ENCODE measurements around the gene TMEM131.

Gene TMEM131

DNA sequence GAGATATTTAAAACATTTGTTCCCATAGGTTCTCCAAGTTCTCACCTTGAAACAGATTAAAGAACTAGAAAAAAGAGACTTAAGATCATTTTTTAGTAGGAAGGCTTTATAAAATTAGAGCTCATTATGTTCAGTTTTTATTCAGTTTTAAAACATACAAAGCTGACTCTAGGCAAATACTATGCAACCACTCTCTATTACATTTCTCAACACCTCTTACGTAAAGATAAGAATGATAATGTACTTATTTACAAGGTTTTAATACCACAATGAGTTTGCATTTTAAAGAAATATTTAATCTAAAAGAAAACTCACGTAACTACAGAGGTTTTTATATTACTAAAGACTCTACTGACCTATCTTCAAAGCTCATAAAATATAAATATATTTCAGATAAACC is 68.8 kb downstream of the TMEM131 start:
- Histone ChIP-seq H3K4me2 (ENCODE audit: insufficient read depth, low read length, poor library complexity, severe bottlenecking) (no peak overlapping the region), H3K4ac (ENCODE audit: low read length) (no peak overlapping the region), H3K14ac (ENCODE audit: low read length) (no peak overlapping the region), H4K8ac (ENCODE audit: low read depth, low read length) (no peak overlapping the region), H3K36me3 (replicated peaks in 1 of 2; ENCODE audit: control insufficient read depth in 2 of 2, insufficient read depth in 2 of 2, low read length in 2 of 2) (peaks cover 3 to 20% of the 10 kb centered on the region in 2 donors), H2BK15ac (ENCODE audit: low read length) (no peak overlapping the region), H2BK120ac (ENCODE audit: low read depth, low read length) (no peak overlapping the region), H3K9me3 (replicated peaks in 1 of 2; ENCODE audit: control insufficient read depth in 2 of 2, insufficient read depth in 1 of 2, low read depth in 1 of 2, low read length in 2 of 2) (peaks cover 0 to 3% of the 10 kb centered on the region in 2 donors), H3K23ac (ENCODE audit: low read depth, low read length, poor library complexity) (no peak overlapping the region), H2BK12ac (ENCODE audit: low read length) (no peak overlapping the region), H2AFZ (ENCODE audit: low read length) (no peak overlapping the region), H2BK5ac (ENCODE audit: low read length) (no peak overlapping the region), H3K18ac (ENCODE audit: low read length) (no peak overlapping the region), H3K27ac (replicated peaks; ENCODE audit: low read length) (no peak overlapping the region), H4K91ac (ENCODE audit: low read depth, low read length, poor library complexity) (no peak overlapping the region), H2AK5ac (ENCODE audit: low read depth, low read length) (no peak overlapping the region), H3K4me1 (ENCODE audit: control insufficient read depth in 2 of 2, insufficient read depth in 1 of 2, low read depth in 1 of 2, low read length in 2 of 2) (no peaks in the 10 kb centered on the region), H3K27me3 (ENCODE audit: control insufficient read depth in 3 of 3, insufficient read depth in 3 of 3, low read depth in 1 of 3, low read length in 3 of 3) (no peaks in the 10 kb centered on the region), H3K79me1 (ENCODE audit: low read depth, low read length) (no peaks in the 10 kb centered on the region), H3K4me3 (ENCODE audit: low read length in 2 of 2) (no peak overlapping the region), H3K9ac (ENCODE audit: low read depth, low read length, poor library complexity) (no peak overlapping the region)
- WGBS, 2 donors (ENCODE audit: extremely low coverage in 2 of 2, insufficient read length in 2 of 2, insufficient replicate concordance in 1 of 2), result no CpG with 5 or more reads among the region's 2 CpGs
- DNase-seq (ENCODE audit: low spot score), result no peak

DNA sequence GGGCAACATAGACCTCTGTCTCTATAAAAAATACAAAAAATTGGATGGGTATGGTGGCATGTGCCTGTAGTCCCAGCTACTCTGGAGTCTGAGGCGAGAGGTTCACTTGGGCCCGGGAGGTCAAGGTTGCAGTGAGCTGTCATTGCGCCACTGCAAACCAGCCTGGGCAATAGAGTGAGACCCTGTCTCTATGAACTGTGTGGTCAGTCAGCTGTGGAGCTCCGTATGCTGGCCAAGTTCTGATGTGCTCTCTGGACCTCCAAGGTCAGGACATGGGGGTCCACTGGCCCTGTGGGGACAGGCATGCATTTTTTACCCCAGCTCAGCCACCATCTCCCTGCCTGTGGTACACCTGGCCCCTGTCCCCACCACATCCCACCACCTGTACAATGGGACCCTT is 71.6 kb downstream of the TMEM131 start:
- Histone ChIP-seq H3K14ac (ENCODE audit: low read length) (no peak overlapping the region), H3K4me1 (ENCODE audit: control insufficient read depth in 2 of 2, insufficient read depth in 1 of 2, low read depth in 1 of 2, low read length in 2 of 2) (no peaks in the 10 kb centered on the region), H3K79me1 (ENCODE audit: low read depth, low read length) (peaks cover 2% of the 10 kb centered on the region), H3K9ac (ENCODE audit: low read depth, low read length, poor library complexity) (no peak overlapping the region), H3K4ac (ENCODE audit: low read length) (no peak overlapping the region), H3K36me3 (replicated peaks in 1 of 2; ENCODE audit: control insufficient read depth in 2 of 2, insufficient read depth in 2 of 2, low read length in 2 of 2) (peaks cover 3 to 20% of the 10 kb centered on the region in 2 donors), H3K27me3 (ENCODE audit: control insufficient read depth in 3 of 3, insufficient read depth in 3 of 3, low read depth in 1 of 3, low read length in 3 of 3) (no peaks in the 10 kb centered on the region), H2BK5ac (ENCODE audit: low read length) (no peak overlapping the region), H4K91ac (ENCODE audit: low read depth, low read length, poor library complexity) (no peak overlapping the region), H3K4me3 (ENCODE audit: low read length in 2 of 2) (no peak overlapping the region), H2AK5ac (ENCODE audit: low read depth, low read length) (no peak overlapping the region), H3K23ac (ENCODE audit: low read depth, low read length, poor library complexity) (no peak overlapping the region), H3K9me3 (replicated peaks in 1 of 2; ENCODE audit: control insufficient read depth in 2 of 2, insufficient read depth in 1 of 2, low read depth in 1 of 2, low read length in 2 of 2) (peaks cover 0 to 13% of the 10 kb centered on the region in 2 donors), H4K8ac (ENCODE audit: low read depth, low read length) (no peak overlapping the region), H2BK120ac (ENCODE audit: low read depth, low read length) (peak overlapping the region; percentile 63), H3K18ac (ENCODE audit: low read length) (peak overlapping the region; percentile 41), H2BK12ac (ENCODE audit: low read length) (no peak overlapping the region), H2BK15ac (ENCODE audit: low read length) (no peak overlapping the region), H3K4me2 (ENCODE audit: insufficient read depth, low read length, poor library complexity, severe bottlenecking) (no peak overlapping the region), H2AFZ (ENCODE audit: low read length) (no peak overlapping the region), H3K27ac (replicated peaks; ENCODE audit: low read length) (no peak overlapping the region)
- no CpG with 5 or more reads among the region's 4 CpGs for WGBS, 2 donors (ENCODE audit: extremely low coverage in 2 of 2, insufficient read length in 2 of 2, insufficient replicate concordance in 1 of 2)
- no peak for DNase-seq (ENCODE audit: low spot score)

DNA sequence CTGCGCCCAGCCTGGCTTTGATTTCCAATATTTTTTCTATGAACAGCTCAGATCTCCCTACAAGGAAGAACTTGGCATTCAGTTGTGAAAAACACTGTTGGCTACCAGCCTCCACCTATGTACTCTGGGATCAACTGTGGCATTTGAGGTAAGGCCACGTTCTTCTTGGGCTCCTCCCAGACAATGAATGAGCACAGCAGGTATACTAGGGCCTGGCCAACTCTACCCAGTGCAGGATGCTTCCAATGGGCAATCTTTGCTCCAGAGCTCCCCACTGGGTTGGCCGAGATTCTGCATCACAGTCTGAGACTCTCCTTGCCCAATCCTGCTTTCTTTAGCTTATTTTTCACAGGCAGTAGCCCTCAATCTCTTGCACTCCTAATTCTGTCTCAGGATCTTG is 75.9 kb downstream of the TMEM131 start:
- DNase-seq (ENCODE audit: low spot score), result no peak
- no peak overlapping the region for H2AFZ ChIP-seq (ENCODE audit: low read length)
- no peak overlapping the region for H3K4me3 ChIP-seq (ENCODE audit: low read length in 2 of 2)
- no peaks in the 10 kb centered on the region for H3K27me3 ChIP-seq (ENCODE audit: control insufficient read depth in 3 of 3, insufficient read depth in 3 of 3, low read depth in 1 of 3, low read length in 3 of 3)
- H2BK12ac ChIP-seq (ENCODE audit: low read length), result no peak overlapping the region
- peaks cover 0 to 16% of the 10 kb centered on the region in 2 donors for H3K9me3 ChIP-seq (replicated peaks in 1 of 2; ENCODE audit: control insufficient read depth in 2 of 2, insufficient read depth in 1 of 2, low read depth in 1 of 2, low read length in 2 of 2)
- no peak overlapping the region for H2BK5ac ChIP-seq (ENCODE audit: low read length)
- H2AK5ac ChIP-seq (ENCODE audit: low read depth, low read length), result no peak overlapping the region
- no peak overlapping the region for H3K23ac ChIP-seq (ENCODE audit: low read depth, low read length, poor library complexity)
- H2BK15ac ChIP-seq (ENCODE audit: low read length), result no peak overlapping the region
- H4K91ac ChIP-seq (ENCODE audit: low read depth, low read length, poor library complexity), result no peak overlapping the region
- no peak overlapping the region for H3K4ac ChIP-seq (ENCODE audit: low read length)
- H3K4me2 ChIP-seq (ENCODE audit: insufficient read depth, low read length, poor library complexity, severe bottlenecking), result no peak overlapping the region
- WGBS, 2 donors (ENCODE audit: extremely low coverage in 2 of 2, insufficient read length in 2 of 2, insufficient replicate concordance in 1 of 2), result no CpG with 5 or more reads among the region's 3 CpGs
- no peak overlapping the region for H2BK120ac ChIP-seq (ENCODE audit: low read depth, low read length)
- H3K27ac ChIP-seq (replicated peaks; ENCODE audit: low read length), result no peak overlapping the region
- H3K14ac ChIP-seq (ENCODE audit: low read length), result no peak overlapping the region
- no peaks in the 10 kb centered on the region for H3K4me1 ChIP-seq (ENCODE audit: control insufficient read depth in 2 of 2, insufficient read depth in 1 of 2, low read depth in 1 of 2, low read length in 2 of 2)
- peaks cover 2% of the 10 kb centered on the region for H3K79me1 ChIP-seq (ENCODE audit: low read depth, low read length)
- H3K18ac ChIP-seq (ENCODE audit: low read length), result peak overlapping the region; percentile 35
- H3K36me3 ChIP-seq (replicated peaks in 1 of 2; ENCODE audit: control insufficient read depth in 2 of 2, insufficient read depth in 2 of 2, low read length in 2 of 2), result peaks cover 3 to 14% of the 10 kb centered on the region in 2 donors
- H4K8ac ChIP-seq (ENCODE audit: low read depth, low read length), result no peak overlapping the region
- H3K9ac ChIP-seq (ENCODE audit: low read depth, low read length, poor library complexity), result no peak overlapping the region

DNA sequence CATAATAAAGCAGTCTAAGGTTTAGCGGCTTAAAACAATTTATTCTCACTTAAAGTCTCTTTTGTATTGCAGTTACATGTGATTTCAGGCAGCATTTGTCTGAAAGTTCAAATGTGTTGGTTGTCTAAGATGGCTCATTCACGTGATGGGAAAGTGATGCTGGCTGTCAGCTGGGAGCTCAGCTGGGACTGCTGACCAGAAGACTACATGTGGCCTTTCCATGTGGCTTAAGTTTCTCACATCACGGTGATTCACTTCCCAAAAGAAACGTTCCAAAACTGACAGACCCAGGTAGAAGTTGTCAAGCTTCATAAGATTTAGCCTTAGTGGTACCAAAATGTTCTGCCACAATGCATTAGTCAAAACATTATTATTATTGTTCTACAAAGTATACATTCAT is 76.9 kb downstream of the TMEM131 start:
- Histone ChIP-seq H3K9me3 (replicated peaks in 1 of 2; ENCODE audit: control insufficient read depth in 2 of 2, insufficient read depth in 1 of 2, low read depth in 1 of 2, low read length in 2 of 2) (peaks cover 0 to 16% of the 10 kb centered on the region in 2 donors), H2BK15ac (ENCODE audit: low read length) (no peak overlapping the region), H3K36me3 (replicated peaks in 1 of 2; ENCODE audit: control insufficient read depth in 2 of 2, insufficient read depth in 2 of 2, low read length in 2 of 2) (peaks cover 0 to 5% of the 10 kb centered on the region in 2 donors), H3K4me2 (ENCODE audit: insufficient read depth, low read length, poor library complexity, severe bottlenecking) (no peak overlapping the region), H2BK120ac (ENCODE audit: low read depth, low read length) (no peak overlapping the region), H2BK12ac (ENCODE audit: low read length) (no peak overlapping the region), H3K18ac (ENCODE audit: low read length) (no peak overlapping the region), H3K9ac (ENCODE audit: low read depth, low read length, poor library complexity) (no peak overlapping the region), H4K8ac (ENCODE audit: low read depth, low read length) (no peak overlapping the region), H3K4me1 (ENCODE audit: control insufficient read depth in 2 of 2, insufficient read depth in 1 of 2, low read depth in 1 of 2, low read length in 2 of 2) (no peaks in the 10 kb centered on the region), H3K27ac (replicated peaks; ENCODE audit: low read length) (no peak overlapping the region), H2AFZ (ENCODE audit: low read length) (no peak overlapping the region), H3K79me1 (ENCODE audit: low read depth, low read length) (peaks cover 2% of the 10 kb centered on the region), H3K4ac (ENCODE audit: low read length) (no peak overlapping the region), H3K23ac (ENCODE audit: low read depth, low read length, poor library complexity) (no peak overlapping the region), H3K14ac (ENCODE audit: low read length) (no peak overlapping the region), H3K4me3 (ENCODE audit: low read length in 2 of 2) (no peak overlapping the region), H4K91ac (ENCODE audit: low read depth, low read length, poor library complexity) (no peak overlapping the region), H2BK5ac (ENCODE audit: low read length) (no peak overlapping the region), H3K27me3 (ENCODE audit: control insufficient read depth in 3 of 3, insufficient read depth in 3 of 3, low read depth in 1 of 3, low read length in 3 of 3) (no peaks in the 10 kb centered on the region), H2AK5ac (ENCODE audit: low read depth, low read length) (no peak overlapping the region)
- WGBS, 2 donors (ENCODE audit: extremely low coverage in 2 of 2, insufficient read length in 2 of 2, insufficient replicate concordance in 1 of 2), result no CpG with 5 or more reads among the region's 4 CpGs
- DNase-seq (ENCODE audit: low spot score), result no peak

Measured in neuronal stem cell (in vitro differentiated cells).